GM23338 (cell line): ENCODE results near the gene MMP17. TPM values are rescaled to one million over a fixed set of nuclear protein-coding genes. Genes with fewer than 3 reads are reported as not detected.

ENCODE experiments used
- ATAC-seq: fragments of 200-7000 bp; cut with Tn5 transposase; 3 replicates; pipeline ENCODE4 v1.9.1; 2020
- DNase-seq: peaks from one replicate; pipeline ENCODE4 v3.0.0-alpha.2; 2015; ENCODE audit warnings: low spot score
- H2AFZ ChIP-seq: fragments of 200-600 bp; sonication (generic); 2 replicates; pipeline ENCODE4 v1.8.0; 2016; ENCODE audit warnings: antibody characterized with exemption, mild to moderate bottlenecking, moderate library complexity
- H3F3A ChIP-seq: fragments of 200-600 bp; sonication (generic); replicated peaks from 2 replicates; pipeline ENCODE4 v1.8.0; 2017; ENCODE audit warnings: antibody characterized with exemption, mixed run types, low read depth
- H3K27ac ChIP-seq: fragments of 200-600 bp; sonication (generic); 2 replicates; pipeline ENCODE4 v1.6.1; 2016; ENCODE audit warnings: low read depth
- H3K27me3 ChIP-seq: fragments of 200-600 bp; sonication (generic); 2 replicates; pipeline ENCODE4 v1.8.0; 2016; ENCODE audit warnings: mild to moderate bottlenecking, mixed run types, moderate library complexity; ENCODE audit not compliant: insufficient read depth
- H3K36me3 ChIP-seq: fragments of 200-600 bp; sonication (generic); 2 replicates; pipeline ENCODE4 v1.8.0; 2016; ENCODE audit warnings: mild to moderate bottlenecking; ENCODE audit not compliant: insufficient read depth
- H3K4me1 ChIP-seq: fragments of 200-600 bp; sonication (generic); 2 replicates; pipeline ENCODE4 v1.8.0; 2016; ENCODE audit warnings: mild to moderate bottlenecking, moderate library complexity; ENCODE audit not compliant: insufficient read depth
- H3K4me2 ChIP-seq: fragments of 200-600 bp; sonication (generic); 2 replicates; pipeline ENCODE4 v1.7.1; 2017; ENCODE audit warnings: mixed run types
- H3K4me3 ChIP-seq: fragments of 200-600 bp; sonication (generic); 2 replicates; pipeline ENCODE4 v1.6.1; 2016; ENCODE audit warnings: mixed run types
- H3K79me2 ChIP-seq: fragments of 200-600 bp; sonication (generic); replicated peaks from 2 replicates; pipeline ENCODE4 v1.8.0; 2017; ENCODE audit warnings: mild to moderate bottlenecking; ENCODE audit not compliant: insufficient read depth
- H3K9me2 ChIP-seq: fragments of 200-600 bp; sonication (generic); 2 replicates; pipeline ENCODE4 v1.8.0; 2017; ENCODE audit not compliant: insufficient read depth
- H4K20me1 ChIP-seq: fragments of 200-600 bp; sonication (generic); replicated peaks from 2 replicates; pipeline ENCODE4 v1.8.0; 2017; ENCODE audit warnings: mild to moderate bottlenecking; ENCODE audit not compliant: insufficient read depth
- H3K27ac Mint-ChIP-seq: 2 replicates; pipeline ENCODE4 v1.8.0; 2020; ENCODE audit warnings: inconsistent platforms, mild to moderate bottlenecking, moderate library complexity, mixed read lengths
- H3K27me3 Mint-ChIP-seq: 3 replicates; pipeline ENCODE4 v1.8.0; 2022; ENCODE audit warnings: low read depth, mild to moderate bottlenecking, moderate library complexity, mixed read lengths, inconsistent platforms; ENCODE audit not compliant: insufficient read depth, poor library complexity
- H3K36me3 Mint-ChIP-seq: 3 replicates; pipeline ENCODE4 v1.8.0; 2021; ENCODE audit warnings: low read depth, mild to moderate bottlenecking, inconsistent platforms, moderate library complexity, mixed read lengths
- H3K4me1 Mint-ChIP-seq: 3 replicates; pipeline ENCODE4 v1.8.0; 2020; ENCODE audit warnings: mild to moderate bottlenecking, inconsistent platforms, mixed read lengths
- H3K4me3 Mint-ChIP-seq: 3 replicates; pipeline ENCODE4 v1.8.0; 2021; ENCODE audit warnings: moderate library complexity, mild to moderate bottlenecking, inconsistent platforms, mixed read lengths
- H3K9me3 Mint-ChIP-seq: 3 replicates; pipeline ENCODE4 v1.8.0; 2020; ENCODE audit warnings: moderate library complexity, mild to moderate bottlenecking, inconsistent platforms, mixed read lengths
- CREB1 ChIP-seq: fragments of 250-450 bp; sonication (Bioruptor Pico); IDR thresholded peaks from 2 replicates; pipeline ENCODE4 v1.5.0; 2020; ENCODE audit warnings: low read depth, mild to moderate bottlenecking, moderate library complexity
- EZH2phosphoT487 ChIP-seq: fragments of 200-600 bp; sonication (generic); IDR thresholded peaks from one replicate; pipeline ENCODE4 v1.8.1; 2018; ENCODE audit warnings: antibody characterized with exemption; ENCODE audit not compliant: unreplicated experiment
- JUNB ChIP-seq: IDR thresholded peaks from one replicate; pipeline ENCODE4 v1.6.1; 2016; ENCODE audit warnings: antibody characterized with exemption; ENCODE audit not compliant: unreplicated experiment
- POLR2AphosphoS5 ChIP-seq: IDR thresholded peaks from 2 replicates; pipeline ENCODE4 v1.6.1; 2016; ENCODE audit warnings: antibody characterized with exemption, low read depth
- REST ChIP-seq: IDR thresholded peaks from one replicate; pipeline ENCODE4 v1.6.1; 2018; ENCODE audit warnings: antibody characterized with exemption; ENCODE audit not compliant: unreplicated experiment
- ZNF114 ChIP-seq: fragments of 250-450 bp; sonication (Bioruptor Pico); IDR thresholded peaks from 2 replicates; pipeline ENCODE4 v1.5.0; 2020; ENCODE audit warnings: mild to moderate bottlenecking, moderate library complexity
- ZNF331 ChIP-seq: fragments of 250-450 bp; sonication (Bioruptor Pico); IDR thresholded peaks from 2 replicates; pipeline ENCODE4 v1.5.0; 2020; ENCODE audit warnings: low read depth, mild to moderate bottlenecking, moderate library complexity
- ZNF462 ChIP-seq: fragments of 250-450 bp; sonication (Bioruptor Pico); IDR thresholded peaks from 2 replicates; pipeline ENCODE4 v1.5.0; 2020; ENCODE audit warnings: mild to moderate bottlenecking, moderate library complexity
- polyA plus RNA-seq: library from polyadenylated mRNA; unstranded; fragments of >200 nt; fragmentation: Nextera tagmentation; extraction: Ambion mirVana; gene quantifications from 2 replicates; pipeline ENCODE4 v1.2.1, GENCODE V29; 2016
- total RNA-seq: library from RNA; depleted of rRNA; stranded (reverse); fragments of >200 nt; shearing (Covaris generic); gene quantifications from 2 replicates; pipeline ENCODE4 v1.2.3, GENCODE V29; 2014
- TF ChIP-seq, protein P1 (sequence below), 2 experiments: fragments of 200-600 bp in 1 of 2; sonication (generic) in 1 of 2; conservative IDR thresholded peaks; 2 replicates each; pipeline versions ENCODE4 v1.5.1 to v1.6.1; 2016 to 2017; ENCODE audit warnings: antibody characterized with exemption in 2 of 2, low read depth in 2 of 2, mild to moderate bottlenecking in 2 of 2, moderate library complexity in 1 of 2

MMP17 gene
- total and polyA plus RNA-seq, 2 experiments from 2014 or later: 10.4 to 48.5 TPM

DNA sequence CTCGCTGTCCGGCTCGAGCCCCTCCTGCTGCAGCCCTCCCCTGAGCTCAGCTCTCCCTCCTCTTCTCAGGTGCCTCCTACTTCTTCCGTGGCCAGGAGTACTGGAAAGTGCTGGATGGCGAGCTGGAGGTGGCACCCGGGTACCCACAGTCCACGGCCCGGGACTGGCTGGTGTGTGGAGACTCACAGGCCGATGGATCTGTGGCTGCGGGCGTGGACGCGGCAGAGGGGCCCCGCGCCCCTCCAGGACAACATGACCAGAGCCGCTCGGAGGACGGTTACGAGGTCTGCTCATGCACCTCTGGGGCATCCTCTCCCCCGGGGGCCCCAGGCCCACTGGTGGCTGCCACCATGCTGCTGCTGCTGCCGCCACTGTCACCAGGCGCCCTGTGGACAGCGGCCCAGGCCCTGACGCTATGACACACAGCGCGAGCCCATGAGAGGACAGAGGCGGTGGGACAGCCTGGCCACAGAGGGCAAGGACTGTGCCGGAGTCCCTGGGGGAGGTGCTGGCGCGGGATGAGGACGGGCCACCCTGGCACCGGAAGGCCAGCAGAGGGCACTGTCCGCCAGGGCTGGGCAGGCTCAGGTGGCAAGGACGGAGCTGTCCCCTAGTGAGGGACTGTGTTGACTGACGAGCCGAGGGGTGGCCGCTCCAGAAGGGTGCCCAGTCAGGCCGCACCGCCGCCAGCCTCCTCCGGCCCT lies 22.8 kb downstream of the MMP17 start:
- Histone ChIP-seq H3K4me1 (no peaks in the 10 kb centered on the region), H3K4me2 (no peak overlapping the region), H3K9me2 (no peaks in the 10 kb centered on the region), H3K27me3 (no peaks in the 10 kb centered on the region), H3K4me3 (no peak overlapping the region), H3K79me2 (no peaks in the 10 kb centered on the region), H2AFZ (no peak overlapping the region), H3K36me3 (no peaks in the 10 kb centered on the region), H4K20me1 (no peaks in the 10 kb centered on the region), H3F3A (peaks cover 16% of the 10 kb centered on the region), H3K27ac (no peak overlapping the region)
- no peak overlapping the region for H3K27ac Mint-ChIP-seq
- peaks cover under 1% of the 10 kb centered on the region; the same call in 1 of the 3 replicates for H3K9me3 Mint-ChIP-seq
- H3K4me3 Mint-ChIP-seq: no peak overlapping the region
- TF ChIP-seq ZNF331 (CRISPR knock-in tag): no peak
- no peak for TF ChIP-seq JUNB
- TF ChIP-seq, protein P1, sequence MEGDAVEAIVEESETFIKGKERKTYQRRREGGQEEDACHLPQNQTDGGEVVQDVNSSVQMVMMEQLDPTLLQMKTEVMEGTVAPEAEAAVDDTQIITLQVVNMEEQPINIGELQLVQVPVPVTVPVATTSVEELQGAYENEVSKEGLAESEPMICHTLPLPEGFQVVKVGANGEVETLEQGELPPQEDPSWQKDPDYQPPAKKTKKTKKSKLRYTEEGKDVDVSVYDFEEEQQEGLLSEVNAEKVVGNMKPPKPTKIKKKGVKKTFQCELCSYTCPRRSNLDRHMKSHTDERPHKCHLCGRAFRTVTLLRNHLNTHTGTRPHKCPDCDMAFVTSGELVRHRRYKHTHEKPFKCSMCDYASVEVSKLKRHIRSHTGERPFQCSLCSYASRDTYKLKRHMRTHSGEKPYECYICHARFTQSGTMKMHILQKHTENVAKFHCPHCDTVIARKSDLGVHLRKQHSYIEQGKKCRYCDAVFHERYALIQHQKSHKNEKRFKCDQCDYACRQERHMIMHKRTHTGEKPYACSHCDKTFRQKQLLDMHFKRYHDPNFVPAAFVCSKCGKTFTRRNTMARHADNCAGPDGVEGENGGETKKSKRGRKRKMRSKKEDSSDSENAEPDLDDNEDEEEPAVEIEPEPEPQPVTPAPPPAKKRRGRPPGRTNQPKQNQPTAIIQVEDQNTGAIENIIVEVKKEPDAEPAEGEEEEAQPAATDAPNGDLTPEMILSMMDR (conservative IDR thresholded peaks at IDR 0.05; ENCODE audit: low read depth in 2 of 2): no peak
- TF ChIP-seq ZNF114 (CRISPR knock-in tag): no peak
- no peak for TF ChIP-seq ZNF462
- TF ChIP-seq REST: no peak
- no peak for TF ChIP-seq EZH2phosphoT487
- no peak for TF ChIP-seq POLR2AphosphoS5
- TF ChIP-seq CREB1 (CRISPR knock-in tag): no peak
- peaks cover 4% of the 10 kb centered on the region for H3K4me1 Mint-ChIP-seq
- no peak for ATAC-seq
- no peak for DNase-seq
- H3K27me3 Mint-ChIP-seq: peaks cover 27% of the 10 kb centered on the region
- peaks cover 37% of the 10 kb centered on the region for H3K36me3 Mint-ChIP-seq
